Colonic mucosa (tissue), 4 donors: ENCODE data around the gene ITFG1. TPM values are rescaled to one million over a fixed set of nuclear protein-coding genes. Genes with fewer than 3 reads are reported as not detected.

Experiments
- DNase-seq: peaks from one replicate; pipeline ENCODE4 v3.0.0-alpha.2; 2020
- H3K27ac ChIP-seq: fragments of 200-600 bp; one replicate; pipeline ENCODE4 v1.8.0; 2021
- H3K27me3 ChIP-seq: fragments of 200-600 bp; one replicate; pipeline ENCODE4 v1.8.0; 2021
- H3K36me3 ChIP-seq: fragments of 200-600 bp; one replicate; pipeline ENCODE4 v1.8.0; 2021
- H3K4me1 ChIP-seq: fragments of 200-600 bp; one replicate; pipeline ENCODE4 v1.8.0; 2021; ENCODE audit warnings: mild to moderate bottlenecking
- H3K4me3 ChIP-seq: fragments of 200-600 bp; one replicate; pipeline ENCODE4 v1.8.0; 2021
- H3K9ac ChIP-seq, 2 donors: one replicate each; pipeline ENCODE4 v1.7.0; 2013; ENCODE audit warnings: control low read depth in 2 of 2, low read depth in 2 of 2, low read length in 2 of 2
- H3K9me3 ChIP-seq: fragments of 200-600 bp; one replicate; pipeline ENCODE4 v1.8.0; 2021
- intact Hi-C: fragments of 100-400 bp; cut with DNase I; formaldehyde crosslinking; loops from one replicate; pipeline ENCODE4 v1.14.1; 2022
- total RNA-seq, 2 donors: library from RNA; stranded (reverse); fragmentation: NEBNext Ultra II Directional in 1 of 2; extraction: Animal tissue kit (Norgen Biotek cat#: 25700) in 1 of 2; gene quantifications; one replicate each; pipeline ENCODE4 v1.2.1, GENCODE V29; 2021
- TF ChIP-seq, protein P1 (sequence below): fragments of 200-600 bp; IDR thresholded peaks from one replicate; pipeline ENCODE4 v1.8.0; 2022; ENCODE audit warnings: antibody characterized with exemption, mild to moderate bottlenecking
- donor health status: healthy.
- donor health status: DM: no; HTN: no; CAD: no.
- donor health status: DM: no; HTN: no; CAD: no.

Gene ITFG1
- total RNA-seq, 2 donors from 2014 or later = 45.9 to 92.0 TPM

DNA sequence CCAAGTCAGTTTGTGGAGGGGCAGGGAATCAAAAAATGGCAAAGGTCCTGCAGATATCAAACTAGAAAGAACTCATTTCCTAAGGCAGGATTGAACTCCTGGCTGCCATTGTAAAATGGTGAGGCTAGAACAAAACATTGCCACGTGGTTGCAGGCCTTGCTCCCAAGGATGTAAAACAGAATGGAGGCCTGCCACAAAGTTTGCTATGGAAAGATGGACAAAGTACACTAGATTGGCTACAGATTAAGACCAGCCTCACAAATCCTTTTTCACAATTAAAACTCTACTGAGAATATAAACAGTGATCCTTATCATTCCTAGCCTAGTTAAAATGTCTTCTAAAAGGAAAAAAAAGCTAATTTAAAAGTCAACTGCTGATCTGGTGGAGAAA lies 31.2 kb upstream of the ITFG1 start:
- Histone ChIP-seq H3K27me3 (no peaks in the 10 kb centered on the region), H3K36me3 (no peaks in the 10 kb centered on the region), H3K4me3 (no peak overlapping the region), H3K27ac (no peak overlapping the region), H3K9me3 (peaks cover 4% of the 10 kb centered on the region), H3K9ac (no peak overlapping the region), H3K4me1 (no peaks in the 10 kb centered on the region)
- DNase-seq = no peak
- intact Hi-C loops = no loop called here
- TF ChIP-seq, protein P1, sequence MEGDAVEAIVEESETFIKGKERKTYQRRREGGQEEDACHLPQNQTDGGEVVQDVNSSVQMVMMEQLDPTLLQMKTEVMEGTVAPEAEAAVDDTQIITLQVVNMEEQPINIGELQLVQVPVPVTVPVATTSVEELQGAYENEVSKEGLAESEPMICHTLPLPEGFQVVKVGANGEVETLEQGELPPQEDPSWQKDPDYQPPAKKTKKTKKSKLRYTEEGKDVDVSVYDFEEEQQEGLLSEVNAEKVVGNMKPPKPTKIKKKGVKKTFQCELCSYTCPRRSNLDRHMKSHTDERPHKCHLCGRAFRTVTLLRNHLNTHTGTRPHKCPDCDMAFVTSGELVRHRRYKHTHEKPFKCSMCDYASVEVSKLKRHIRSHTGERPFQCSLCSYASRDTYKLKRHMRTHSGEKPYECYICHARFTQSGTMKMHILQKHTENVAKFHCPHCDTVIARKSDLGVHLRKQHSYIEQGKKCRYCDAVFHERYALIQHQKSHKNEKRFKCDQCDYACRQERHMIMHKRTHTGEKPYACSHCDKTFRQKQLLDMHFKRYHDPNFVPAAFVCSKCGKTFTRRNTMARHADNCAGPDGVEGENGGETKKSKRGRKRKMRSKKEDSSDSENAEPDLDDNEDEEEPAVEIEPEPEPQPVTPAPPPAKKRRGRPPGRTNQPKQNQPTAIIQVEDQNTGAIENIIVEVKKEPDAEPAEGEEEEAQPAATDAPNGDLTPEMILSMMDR = no peak

DNA sequence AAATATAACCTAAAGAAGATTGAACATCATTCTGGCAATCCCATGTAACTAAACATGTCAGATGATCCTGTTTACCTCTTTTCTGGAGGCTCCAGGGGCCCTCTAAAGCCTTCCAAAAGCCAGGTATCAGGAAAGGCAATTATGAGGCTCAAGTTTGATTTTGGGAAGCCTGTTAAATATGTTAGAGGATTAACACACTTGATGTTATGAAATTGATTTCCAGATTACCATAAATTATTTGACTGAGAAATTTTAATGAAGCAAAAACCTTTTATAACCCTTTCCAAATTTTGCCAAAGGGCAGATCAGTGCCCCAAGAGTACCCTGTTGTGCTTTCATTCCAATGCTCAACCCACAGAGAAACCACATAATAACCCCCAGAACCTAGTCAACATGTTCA lies 29.6 kb upstream of the ITFG1 start:
- no peaks in the 10 kb centered on the region for H3K27me3 ChIP-seq
- DNase-seq = no peak
- H3K9ac ChIP-seq = no peak overlapping the region
- H3K27ac ChIP-seq = no peak overlapping the region
- H3K9me3 ChIP-seq = peaks cover 4% of the 10 kb centered on the region
- H3K4me3 ChIP-seq = no peak overlapping the region
- intact Hi-C loops = no loop called here
- H3K4me1 ChIP-seq = no peaks in the 10 kb centered on the region
- H3K36me3 ChIP-seq = no peaks in the 10 kb centered on the region
- TF ChIP-seq, protein P1 = no peak

DNA sequence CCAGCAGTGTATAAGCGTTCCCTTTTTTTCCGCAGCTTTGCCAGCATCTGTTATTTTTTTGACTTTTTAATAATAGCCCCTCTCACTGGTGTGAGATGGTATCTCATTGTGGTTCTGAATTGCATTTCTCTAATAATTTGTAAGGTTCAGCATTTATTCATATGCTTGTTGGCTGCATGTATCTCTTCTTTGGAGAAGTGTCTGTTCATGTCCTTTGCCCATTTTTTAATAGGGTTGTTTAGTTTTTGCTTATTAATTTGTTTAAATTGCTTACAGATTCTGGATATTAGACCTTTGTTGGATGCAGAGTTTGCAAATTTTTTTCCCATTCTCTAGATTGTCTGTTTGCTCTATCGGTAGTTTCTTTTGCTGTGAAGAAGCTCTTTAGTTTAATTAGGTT lies 27.2 kb upstream of the ITFG1 start:
- TF ChIP-seq, protein P1 = no peak
- DNase-seq = no peak
- Histone ChIP-seq H3K36me3 (no peaks in the 10 kb centered on the region), H3K9ac (no peak overlapping the region), H3K27ac (no peak overlapping the region), H3K4me1 (no peaks in the 10 kb centered on the region), H3K27me3 (no peaks in the 10 kb centered on the region), H3K4me3 (no peak overlapping the region), H3K9me3 (peaks cover 4% of the 10 kb centered on the region)
- intact Hi-C loops = no loop called here

DNA sequence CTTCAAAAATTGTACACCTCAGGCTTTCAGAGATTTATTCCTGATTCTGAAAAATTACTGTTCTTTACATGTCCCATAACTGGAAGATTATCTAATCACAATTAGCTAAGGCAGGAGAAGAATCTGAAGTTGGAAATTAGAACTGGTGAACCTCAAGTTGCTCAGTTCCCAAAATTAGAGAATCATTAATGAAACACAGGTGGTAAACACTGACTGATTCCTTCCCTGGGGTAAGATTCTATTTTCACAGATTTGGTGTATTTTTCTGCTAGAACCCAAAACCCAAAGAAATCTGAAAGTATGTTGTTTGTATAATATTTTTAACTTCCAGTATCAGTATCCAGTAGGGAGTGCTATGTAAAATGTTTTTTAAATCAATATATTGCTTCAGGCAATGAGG lies 26.0 kb upstream of the ITFG1 start:
- TF ChIP-seq, protein P1 = no peak
- intact Hi-C loops = no loop called here
- no peak overlapping the region for H3K9ac ChIP-seq
- no peaks in the 10 kb centered on the region for H3K4me1 ChIP-seq
- H3K36me3 ChIP-seq = no peaks in the 10 kb centered on the region
- H3K27ac ChIP-seq = no peak overlapping the region
- H3K27me3 ChIP-seq = no peaks in the 10 kb centered on the region
- H3K4me3 ChIP-seq = no peak overlapping the region
- no peak for DNase-seq
- peaks cover 4% of the 10 kb centered on the region for H3K9me3 ChIP-seq

DNA sequence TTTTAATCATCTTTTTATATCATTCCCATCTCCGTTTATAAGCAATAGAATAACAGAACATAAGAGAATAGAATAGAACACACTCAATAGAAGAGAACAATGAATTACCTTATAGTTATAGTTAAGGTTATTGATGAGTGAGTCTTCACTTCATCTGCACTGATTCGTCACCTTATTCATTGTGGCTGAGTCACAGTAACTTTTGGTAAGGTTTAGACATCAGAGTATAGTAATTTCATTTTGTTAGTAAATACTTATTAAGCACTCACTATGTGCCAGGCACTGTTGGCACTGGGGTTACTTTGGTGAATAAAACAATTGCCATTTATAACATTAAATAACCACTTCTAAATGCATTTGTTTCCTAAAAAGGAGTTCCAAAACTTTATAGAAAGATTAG lies 22.8 kb upstream of the ITFG1 start:
- TF ChIP-seq, protein P1 = no peak
- H3K27me3 ChIP-seq = no peaks in the 10 kb centered on the region
- DNase-seq = no peak
- H3K27ac ChIP-seq = no peak overlapping the region
- no peaks in the 10 kb centered on the region for H3K36me3 ChIP-seq
- intact Hi-C loops = no loop called here
- no peaks in the 10 kb centered on the region for H3K9me3 ChIP-seq
- H3K4me3 ChIP-seq = no peak overlapping the region
- H3K9ac ChIP-seq = no peak overlapping the region
- H3K4me1 ChIP-seq = no peaks in the 10 kb centered on the region
